ENCODE data around the gene TNIP1. TPM values are rescaled to one million over a fixed set of nuclear protein-coding genes. Genes with fewer than 3 reads are reported as not detected.

Gene TNIP1, protein sequence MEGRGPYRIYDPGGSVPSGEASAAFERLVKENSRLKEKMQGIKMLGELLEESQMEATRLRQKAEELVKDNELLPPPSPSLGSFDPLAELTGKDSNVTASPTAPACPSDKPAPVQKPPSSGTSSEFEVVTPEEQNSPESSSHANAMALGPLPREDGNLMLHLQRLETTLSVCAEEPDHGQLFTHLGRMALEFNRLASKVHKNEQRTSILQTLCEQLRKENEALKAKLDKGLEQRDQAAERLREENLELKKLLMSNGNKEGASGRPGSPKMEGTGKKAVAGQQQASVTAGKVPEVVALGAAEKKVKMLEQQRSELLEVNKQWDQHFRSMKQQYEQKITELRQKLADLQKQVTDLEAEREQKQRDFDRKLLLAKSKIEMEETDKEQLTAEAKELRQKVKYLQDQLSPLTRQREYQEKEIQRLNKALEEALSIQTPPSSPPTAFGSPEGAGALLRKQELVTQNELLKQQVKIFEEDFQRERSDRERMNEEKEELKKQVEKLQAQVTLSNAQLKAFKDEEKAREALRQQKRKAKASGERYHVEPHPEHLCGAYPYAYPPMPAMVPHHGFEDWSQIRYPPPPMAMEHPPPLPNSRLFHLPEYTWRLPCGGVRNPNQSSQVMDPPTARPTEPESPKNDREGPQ
- total RNA-seq: 100 to 1,000 TPM; 197 to 206 TPM

DNA sequence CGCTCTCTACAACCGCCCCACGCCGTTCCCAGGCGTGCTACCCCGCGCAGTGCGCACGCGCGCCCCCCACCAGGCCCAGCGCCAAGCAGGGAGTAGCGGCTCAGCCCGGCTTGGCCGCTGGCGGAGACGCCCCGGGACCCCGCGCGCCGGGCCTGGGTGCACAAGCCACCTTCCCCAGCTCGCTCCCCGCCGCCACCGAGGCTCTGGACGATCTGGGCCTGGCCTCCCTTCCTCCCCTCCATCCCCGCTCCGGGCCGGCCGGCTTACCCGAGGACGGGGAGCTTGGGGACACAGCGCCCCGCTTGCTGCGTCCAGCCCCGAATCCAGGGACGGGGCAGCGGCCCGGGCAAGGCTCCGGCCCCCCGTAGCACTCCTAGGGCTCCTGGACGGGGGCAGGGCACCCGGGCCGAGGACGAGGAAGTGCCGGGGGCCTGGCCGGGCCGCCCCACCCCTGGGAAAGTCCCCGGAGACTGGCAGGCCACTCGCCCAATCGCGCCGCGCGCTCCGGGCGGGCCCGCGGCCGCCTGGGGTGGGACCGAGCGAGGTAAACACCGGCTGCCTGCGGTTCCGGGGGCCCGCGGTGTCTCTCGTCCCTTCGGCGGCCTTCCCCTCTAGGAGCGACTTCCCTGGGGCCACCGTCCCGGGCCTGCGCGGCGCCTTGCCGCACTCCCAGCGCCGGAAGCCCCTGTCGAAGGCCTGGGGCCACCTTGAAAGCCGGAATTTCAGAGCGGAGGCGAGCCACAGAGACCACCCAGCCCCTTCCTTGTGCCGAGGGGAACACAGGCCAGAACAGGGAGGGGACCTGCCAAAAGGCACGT is at the start of gene TNIP1:
TNIP1 (minus strand) TSS at position 422 of the 818 bp plus-strand sequence. CDS start 15,939 bp downstream, outside the sequence.
- CTCF ChIA-PET: interaction anchor here (1.2 to 4.0 kb wide), 5 partner anchors 9 to 61 kb away, joined by 4 to 12 read pairs (median 11); no protein-coding TSS in a partner anchor
- POLR2A ChIA-PET: interaction anchor here (0.5 to 2.9 kb wide), 10 partner anchors 10 to 701 kb away, joined by 3 to 12 read pairs (median 5); no protein-coding TSS in a partner anchor

- CTCF ChIA-PET: interaction anchor here (1.1 to 8.9 kb wide), 4 partner anchors 10 to 108 kb away, joined by 3 to 63 read pairs (median 8); no protein-coding TSS in a partner anchor
- POLR2A ChIA-PET: no interaction called here
Measured at GRCh38 chr5:151130235-151130921, 49.5 kb upstream of the TNIP1 start.

GRCh38 chr5:151128817-151129216 is 48.0 kb upstream of the TNIP1 start:
- POLR2A ChIA-PET: interaction anchor here (1.0 kb wide), 1 partner anchor 22 kb away, joined by 3 read pairs; no protein-coding TSS in a partner anchor

DNA sequence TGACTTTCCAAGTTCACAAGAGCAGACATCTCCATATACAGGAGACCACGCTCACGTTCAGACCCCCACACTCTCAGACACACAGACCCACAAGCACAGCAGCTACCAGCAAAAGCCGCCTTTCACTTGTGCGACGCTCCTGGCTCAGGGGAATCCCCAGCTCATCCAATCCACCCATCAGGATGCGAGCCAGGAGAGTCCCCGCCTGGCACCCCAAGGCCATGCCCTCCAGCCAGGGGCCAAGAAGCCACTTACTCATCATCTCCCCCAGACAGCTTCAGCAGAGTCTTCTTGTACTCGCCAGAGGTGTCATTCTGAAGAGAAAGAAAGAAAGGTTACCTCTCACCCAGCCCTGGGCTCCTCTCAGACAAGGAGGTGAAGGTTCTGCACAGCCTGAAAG is 47.1 kb upstream of the TNIP1 start:
- ChIA-PET CTCF (interaction anchor here (1.8 to 8.9 kb wide), 2 partner anchors 12 to 37 kb away, joined by 5 to 63 read pairs; no protein-coding TSS in a partner anchor), POLR2A (no interaction called here)

More at GRCh38 chr5:151128817-151129216, 48.0 kb upstream of the TNIP1 start:
- CTCF ChIA-PET: interaction anchor here (1.5 to 8.9 kb wide), 4 partner anchors 12 to 36 kb away, joined by 5 to 63 read pairs (median 8); no protein-coding TSS in a partner anchor

DNA sequence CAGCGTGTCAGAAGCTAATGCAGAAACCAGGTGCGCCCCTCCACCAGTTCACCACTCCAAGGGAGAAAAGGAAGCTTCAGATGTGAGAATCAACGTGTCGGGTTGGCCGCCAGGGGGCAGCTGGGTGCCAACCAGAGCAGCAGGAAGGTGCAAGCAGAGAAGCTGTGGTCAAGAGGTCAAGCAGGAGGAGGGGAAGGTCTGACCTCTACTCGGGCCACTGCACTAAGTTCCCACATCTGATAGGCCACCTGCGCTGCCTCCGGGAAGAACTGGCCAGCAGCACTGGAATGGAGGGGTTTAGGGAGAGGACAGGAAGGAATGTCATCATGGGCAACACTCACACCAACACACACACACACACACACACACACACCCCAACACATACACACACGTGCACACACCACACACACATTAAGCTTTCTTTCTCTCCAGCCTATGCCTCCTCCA is 45.4 kb upstream of the TNIP1 start:
- ChIA-PET CTCF (interaction anchor here (0.7 to 8.9 kb wide), 32 partner anchors 8 to 133 kb away, joined by 3 to 94 read pairs (median 6); partner anchors contain the start of gene ANXA6), POLR2A (interaction anchor here (0.7 to 3.3 kb wide), 7 partner anchors 9 to 75 kb away, joined by 3 to 12 read pairs (median 3); partner anchors contain the start of gene ANXA6)

DNA sequence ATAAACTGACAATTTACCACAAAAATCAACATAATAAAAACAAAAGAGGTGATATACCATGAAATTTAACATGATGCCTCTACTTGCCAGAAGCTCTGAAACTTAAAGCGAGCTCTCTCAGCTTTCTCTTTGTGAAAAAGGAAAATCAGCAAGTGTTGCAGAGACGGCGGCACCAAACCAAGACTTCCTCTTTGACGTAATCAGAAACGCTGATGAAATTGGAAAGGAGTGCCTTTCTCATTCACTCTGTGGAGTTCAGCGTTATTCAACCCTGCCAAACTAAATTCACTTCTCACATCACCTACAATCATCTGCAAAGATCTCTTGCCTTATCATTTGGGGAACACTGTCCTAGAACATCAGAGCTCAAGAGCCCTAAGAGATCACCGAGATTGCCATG is 44.6 kb upstream of the TNIP1 start:
- ChIA-PET POLR2A (interaction anchor here (1.0 to 3.3 kb wide), 4 partner anchors 10 to 39 kb away, joined by 3 to 12 read pairs (median 6); no protein-coding TSS in a partner anchor), CTCF (interaction anchor here (0.9 to 8.9 kb wide), 26 partner anchors 10 to 134 kb away, joined by 3 to 94 read pairs (median 6); partner anchors contain the start of gene ANXA6)

DNA sequence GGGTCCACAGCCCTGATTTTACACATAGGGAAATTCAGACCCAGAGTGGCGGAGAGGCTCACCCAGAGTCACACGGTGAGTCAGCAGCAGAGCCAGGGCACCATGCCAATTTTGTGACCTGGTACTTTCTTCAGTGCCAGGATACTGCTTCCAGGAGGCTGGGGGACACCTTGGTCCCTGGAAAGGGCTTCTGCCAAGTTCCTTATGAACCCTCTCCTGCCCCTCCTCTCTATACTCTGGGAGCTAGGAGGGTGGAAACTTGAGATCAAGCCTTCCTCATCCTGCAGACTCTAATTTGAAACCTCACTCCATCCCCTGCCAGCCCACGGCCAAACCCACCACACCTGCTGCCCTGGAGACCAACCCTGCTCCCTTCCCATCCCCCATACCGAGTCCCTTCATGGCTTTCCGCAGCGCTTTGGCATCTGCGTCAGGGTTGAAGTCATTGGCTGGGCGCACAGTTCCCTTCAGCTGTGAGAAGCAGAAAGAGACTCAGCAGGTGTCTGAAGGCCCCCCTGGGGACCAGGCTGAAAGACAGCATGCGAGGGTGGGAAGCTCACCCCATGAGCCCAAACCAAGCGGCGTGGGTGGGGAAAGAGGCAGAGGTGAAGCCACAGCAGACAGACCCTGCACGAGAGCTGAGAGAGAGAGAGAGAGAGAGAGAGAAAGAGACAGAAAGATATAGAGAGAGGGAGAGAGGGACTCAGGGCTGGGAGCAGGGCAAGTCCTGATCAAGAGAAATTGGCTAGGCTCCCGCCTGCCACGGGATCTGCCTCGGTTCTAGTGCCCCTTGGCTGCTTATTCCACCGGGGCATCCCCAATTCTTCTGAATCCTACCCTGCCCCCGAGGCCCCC is 43.3 kb upstream of the TNIP1 start:
- ChIA-PET POLR2A (interaction anchor here (0.8 to 3.3 kb wide), 2 partner anchors 27 to 34 kb away, joined by 3 to 12 read pairs; partner anchors contain the start of gene ANXA6), CTCF (interaction anchor here (1.5 to 8.9 kb wide), 5 partner anchors 9 to 98 kb away, joined by 3 to 94 read pairs (median 41); no protein-coding TSS in a partner anchor)

GRCh38 chr5:151122828-151123227 is 42.0 kb upstream of the TNIP1 start:
- ChIA-PET CTCF (interaction anchor here (5.4 kb wide), 1 partner anchor 43 kb away, joined by 94 read pairs; no protein-coding TSS in a partner anchor), POLR2A (no interaction called here)

DNA sequence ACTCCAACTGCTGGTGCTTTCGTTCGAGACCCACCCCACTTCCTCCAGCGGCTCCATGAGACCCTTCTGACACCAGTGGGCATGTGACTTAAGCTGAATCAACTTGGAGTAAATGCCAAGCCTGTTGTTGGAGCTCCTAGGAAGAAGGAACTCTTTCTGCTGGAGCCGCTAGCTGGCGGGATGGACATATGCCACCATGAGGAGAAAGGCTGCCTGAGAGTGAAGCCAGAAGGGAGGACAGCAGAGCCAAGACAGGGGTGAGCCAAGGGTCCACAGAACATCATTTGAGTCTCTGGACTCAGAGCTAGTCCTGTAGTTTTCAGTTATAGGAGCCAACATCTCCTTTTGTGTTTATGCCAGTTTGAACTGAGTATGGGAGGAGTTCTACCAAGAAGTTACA is 40.8 kb upstream of the TNIP1 start:
- CTCF ChIA-PET: interaction anchor here (0.6 kb wide), 1 partner anchor 49 kb away, joined by 4 read pairs; no protein-coding TSS in a partner anchor
- POLR2A ChIA-PET: no interaction called here

DNA sequence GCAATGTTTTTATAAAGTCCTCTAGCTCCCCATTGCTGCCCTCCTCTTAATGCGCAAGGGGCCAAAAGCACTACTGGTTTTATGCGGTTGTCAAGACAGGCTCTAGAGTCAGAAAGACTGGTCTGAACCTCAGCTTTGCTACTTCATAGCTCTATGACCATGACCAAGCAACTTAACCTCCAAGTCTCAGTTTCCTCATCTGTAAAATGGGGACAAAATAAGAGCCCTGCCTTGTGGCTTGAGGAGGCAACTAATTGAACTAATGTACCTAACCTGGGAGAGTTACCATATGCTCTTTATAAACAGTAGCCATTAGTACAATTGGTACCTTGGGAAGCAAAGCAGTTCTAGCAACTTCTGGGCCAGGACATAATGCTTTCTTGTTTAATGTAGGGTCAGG is 40.3 kb upstream of the TNIP1 start:
- POLR2A ChIA-PET: no interaction called here
- CTCF ChIA-PET: interaction anchor here (1.0 kb wide), 1 partner anchor 44 kb away, joined by 5 read pairs; no protein-coding TSS in a partner anchor

DNA sequence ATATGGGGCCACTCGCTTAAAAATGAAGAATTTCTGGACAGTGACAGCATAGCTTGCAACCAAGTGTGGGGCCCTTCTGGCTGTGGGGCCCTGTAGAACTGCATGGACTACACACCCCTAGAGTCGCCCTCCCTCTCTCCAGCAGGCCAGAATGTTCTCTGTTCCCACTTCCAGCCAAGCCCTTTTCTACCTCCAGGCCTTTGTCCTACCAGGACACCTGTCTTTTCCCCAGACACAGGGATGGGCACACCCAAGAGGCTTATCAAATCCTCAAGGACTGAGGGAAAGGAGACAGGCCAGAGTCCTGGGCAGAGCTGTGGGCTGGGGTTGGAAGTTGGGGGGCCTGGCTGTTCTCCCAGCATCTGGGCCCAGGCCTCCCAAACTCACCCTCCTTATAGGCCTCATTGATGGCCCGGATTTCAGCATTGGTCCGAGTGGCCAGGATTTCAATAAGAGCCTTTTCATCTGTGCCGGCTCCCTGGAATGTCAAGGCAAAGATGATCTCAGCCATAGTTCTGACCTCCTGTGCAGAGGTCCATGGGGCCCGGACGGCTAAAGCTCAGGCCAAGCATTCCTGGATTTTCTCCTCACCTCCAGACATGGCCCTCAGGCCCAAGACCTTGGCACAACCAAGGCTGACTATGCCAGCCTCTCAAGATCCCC is 38.2 kb upstream of the TNIP1 start:
- ChIA-PET CTCF (interaction anchor here (0.5 to 9.2 kb wide), 2 partner anchors 67 kb away, joined by 3 to 122 read pairs; no protein-coding TSS in a partner anchor), POLR2A (no interaction called here)

GRCh38 chr5:151115272-151115905 is 34.6 kb upstream of the TNIP1 start:
- ChIA-PET CTCF (interaction anchor here (0.6 to 9.2 kb wide), 34 partner anchors 9 to 657 kb away, joined by 3 to 122 read pairs (median 4); partner anchors contain the start of gene ANXA6), POLR2A (no interaction called here)

DNA sequence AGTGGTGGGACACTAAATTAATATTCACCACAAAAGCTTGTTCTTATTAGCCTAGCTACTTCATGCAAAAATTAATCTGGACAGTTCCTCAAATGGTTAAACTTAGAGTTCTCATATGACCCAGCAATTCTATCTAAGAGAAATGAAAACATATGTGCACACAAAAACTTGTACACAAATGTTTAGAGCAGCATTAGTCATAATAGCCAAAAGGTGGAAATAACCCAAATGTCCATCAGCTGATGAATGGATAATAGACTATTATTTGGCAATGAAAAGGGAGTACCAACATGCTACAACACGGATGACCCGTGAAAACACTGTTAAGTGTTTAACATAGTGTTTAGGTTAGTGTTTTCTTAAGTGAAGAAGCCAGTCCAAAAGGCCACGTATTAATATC is 32.8 kb upstream of the TNIP1 start:
- CTCF ChIA-PET: interaction anchor here (0.9 to 9.2 kb wide), 4 partner anchors 24 to 74 kb away, joined by 3 to 122 read pairs (median 4); no protein-coding TSS in a partner anchor
- POLR2A ChIA-PET: no interaction called here

GRCh38 chr5:151110992-151111391 is 30.2 kb upstream of the TNIP1 start:
- ChIA-PET POLR2A (no interaction called here), CTCF (interaction anchor here (1.0 to 9.2 kb wide), 5 partner anchors 12 to 337 kb away, joined by 3 to 122 read pairs (median 3); partner anchors contain the start of gene SLC36A1)

DNA sequence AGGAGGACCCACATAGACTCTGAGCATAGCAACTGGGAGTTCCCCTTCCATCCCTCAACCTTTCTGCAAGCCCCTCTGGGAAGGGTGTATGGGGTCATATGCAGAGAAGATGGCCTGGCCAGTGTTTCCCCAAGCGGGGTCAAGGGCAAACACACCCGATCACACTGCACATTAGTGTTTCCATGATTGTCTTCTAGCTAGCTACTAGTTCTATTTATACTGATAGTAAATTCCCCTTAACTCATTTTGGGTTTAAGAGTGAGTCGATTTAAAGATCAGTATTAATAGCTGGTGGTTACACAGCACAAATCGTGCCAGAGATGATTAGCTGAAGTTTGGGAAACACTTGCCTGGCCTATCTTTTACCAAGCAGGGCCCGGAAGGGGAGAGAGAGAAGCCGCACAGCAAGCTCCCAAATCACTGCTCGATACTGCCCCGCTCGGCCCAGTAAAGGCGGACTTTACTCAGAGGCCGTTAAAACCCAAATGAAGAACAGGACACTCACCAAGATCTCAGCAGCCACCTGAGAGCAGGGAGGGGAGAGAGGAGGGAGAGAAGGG is 29.4 kb upstream of the TNIP1 start:
- ChIA-PET POLR2A (no interaction called here), CTCF (interaction anchor here (0.6 to 9.2 kb wide), 7 partner anchors 11 to 337 kb away, joined by 3 to 122 read pairs (median 3); partner anchors contain the start of gene SLC36A1)
